Measurements from ENCODE around the gene LHFPL6.

- TF ChIP-seq CTCF (IDR thresholded peaks at IDR 0.05) (no peak), POLR2A (IDR thresholded peaks at IDR 0.05) (no peak)
These were observed 289.3 kb downstream of the LHFPL6 start for GRCh38 chr13:39313721-39314120.

Data from prostate gland (tissue), 2 donors.